ENCODE results near the gene CCDC158. TPM values are rescaled to one million over a fixed set of nuclear protein-coding genes. Genes with fewer than 3 reads are reported as not detected.
"Not testable (repeated sequence)": the region's sequence is repeated elsewhere in the genome, so short reads cannot be mapped to it uniquely, and the experiment has no call there.

CCDC158 gene
- total and polyA plus RNA-seq, 2 of the 4 experiments (the other 2 are of a cell fraction) = not detected

DNA sequence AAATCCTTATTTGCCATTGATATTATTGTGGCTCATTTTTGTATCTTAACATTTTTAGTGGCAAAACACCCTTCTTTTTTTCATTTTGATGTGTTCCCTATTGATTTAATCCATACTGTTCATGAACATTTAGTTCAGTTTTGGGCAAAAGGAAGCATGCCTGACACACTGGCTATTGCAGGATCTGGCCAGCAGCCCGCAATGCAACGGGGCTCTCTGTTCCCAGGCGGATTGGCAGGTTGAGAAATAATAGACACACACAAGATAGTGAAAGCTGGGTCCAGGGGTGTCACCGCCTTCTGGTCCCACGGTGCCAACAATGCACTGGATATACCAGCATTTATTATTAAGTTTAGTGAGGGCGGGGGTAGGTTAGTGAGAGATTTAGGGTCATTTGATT, 139.3 kb downstream of the CCDC158 start:
- H3K36me3 ChIP-seq (ENCODE audit: control insufficient read depth, insufficient read depth, low read length) = not testable (repeated sequence)

More for the DNA sequence above, 139.3 kb downstream of the CCDC158 start:
- H3K4ac ChIP-seq (ENCODE audit: low read depth, low read length); H2AK9ac ChIP-seq (replicated peaks; ENCODE audit: low read depth, low read length, poor library complexity); ATAC-seq (ENCODE audit: low read depth); H3K9me3 ChIP-seq (ENCODE audit: control insufficient read depth, insufficient read depth, low read length); intact Hi-C loops (cut with micrococcal nuclease); H2BK5ac ChIP-seq (ENCODE audit: low read depth, low read length, poor library complexity, severe bottlenecking); in situ Hi-C loops (cut with MboI; ENCODE audit: low sequenced_read_pairs); H3K18ac ChIP-seq (ENCODE audit: low read depth, low read length); H4K20me1 ChIP-seq (ENCODE audit: insufficient read depth, low read length); H2AFZ ChIP-seq (replicated peaks; ENCODE audit: low read length, poor library complexity); H2BK15ac ChIP-seq (ENCODE audit: low read depth, low read length); BruUV-seq (replicated peaks); H3K4me3 ChIP-seq (ENCODE audit: insufficient read depth, low read depth, low read length); H2BK20ac ChIP-seq (ENCODE audit: low read depth, low read length); H3K9ac ChIP-seq (ENCODE audit: low read depth, low read length); H3K79me1 ChIP-seq (ENCODE audit: low read depth in 1 of 2, low read length in 2 of 2); H3K14ac ChIP-seq (replicated peaks; ENCODE audit: low read depth, low read length); POLR2A ChIA-PET (ENCODE audit: unreplicated experiment); H4K8ac ChIP-seq (ENCODE audit: low read depth in 2 of 2, low read length in 2 of 2); dilution Hi-C loops (cut with HindIII; ENCODE audit: low sequenced_read_pairs, unreplicated experiment); H3K27ac ChIP-seq (ENCODE audit: insufficient read depth, low read length); H3K9me1 ChIP-seq (ENCODE audit: insufficient read depth, low read length); H3K23ac ChIP-seq (ENCODE audit: low read depth, low read length); H2AK5ac ChIP-seq (ENCODE audit: low read depth, low read length); H3K56ac ChIP-seq (ENCODE audit: extremely low read depth, insufficient read depth, low read length); DNase-seq; H4K5ac ChIP-seq (ENCODE audit: low read depth, low read length); H3K4me1 ChIP-seq (ENCODE audit: control insufficient read depth, insufficient read depth, low read length); H2BK120ac ChIP-seq (ENCODE audit: low read depth, low read length); H4K91ac ChIP-seq (ENCODE audit: insufficient read depth, low read depth, low read length); H3K4me2 ChIP-seq (ENCODE audit: low read depth, low read length): not testable (repeated sequence)
- CTCF ChIA-PET = interaction anchor here (1.0 kb wide), 1 partner anchor 96 kb away, joined by 3 read pairs; no protein-coding TSS in a partner anchor
- H3K27me3 ChIP-seq (ENCODE audit: control insufficient read depth, insufficient read depth, low read length) = peaks cover 20% of the 10 kb centered on the region
- no CpG with 5 or more reads among the region's 6 CpGs for WGBS, 2 experiments (ENCODE audit: extremely low coverage in 2 of 2, insufficient read length in 1 of 2)
